GM23338 (cell line): Measurements from ENCODE around the gene COL8A2. TPM values are rescaled to one million over a fixed set of nuclear protein-coding genes. Genes with fewer than 3 reads are reported as not detected.

Source experiments
- ATAC-seq: fragments of 200-7000 bp; cut with Tn5 transposase; 3 replicates; pipeline ENCODE4 v1.9.1; 2020
- DNase-seq: peaks from one replicate; pipeline ENCODE4 v3.0.0-alpha.2; 2015; ENCODE audit warnings: low spot score
- H2AFZ ChIP-seq: fragments of 200-600 bp; sonication (generic); 2 replicates; pipeline ENCODE4 v1.8.0; 2016; ENCODE audit warnings: antibody characterized with exemption, mild to moderate bottlenecking, moderate library complexity
- H3F3A ChIP-seq: fragments of 200-600 bp; sonication (generic); replicated peaks from 2 replicates; pipeline ENCODE4 v1.8.0; 2017; ENCODE audit warnings: antibody characterized with exemption, mixed run types, low read depth
- H3K27ac ChIP-seq: fragments of 200-600 bp; sonication (generic); 2 replicates; pipeline ENCODE4 v1.6.1; 2016; ENCODE audit warnings: low read depth
- H3K27me3 ChIP-seq: fragments of 200-600 bp; sonication (generic); 2 replicates; pipeline ENCODE4 v1.8.0; 2016; ENCODE audit warnings: mild to moderate bottlenecking, mixed run types, moderate library complexity; ENCODE audit not compliant: insufficient read depth
- H3K36me3 ChIP-seq: fragments of 200-600 bp; sonication (generic); 2 replicates; pipeline ENCODE4 v1.8.0; 2016; ENCODE audit warnings: mild to moderate bottlenecking; ENCODE audit not compliant: insufficient read depth
- H3K4me1 ChIP-seq: fragments of 200-600 bp; sonication (generic); 2 replicates; pipeline ENCODE4 v1.8.0; 2016; ENCODE audit warnings: mild to moderate bottlenecking, moderate library complexity; ENCODE audit not compliant: insufficient read depth
- H3K4me2 ChIP-seq: fragments of 200-600 bp; sonication (generic); 2 replicates; pipeline ENCODE4 v1.7.1; 2017; ENCODE audit warnings: mixed run types
- H3K4me3 ChIP-seq: fragments of 200-600 bp; sonication (generic); 2 replicates; pipeline ENCODE4 v1.6.1; 2016; ENCODE audit warnings: mixed run types
- H3K79me2 ChIP-seq: fragments of 200-600 bp; sonication (generic); replicated peaks from 2 replicates; pipeline ENCODE4 v1.8.0; 2017; ENCODE audit warnings: mild to moderate bottlenecking; ENCODE audit not compliant: insufficient read depth
- H3K9me2 ChIP-seq: fragments of 200-600 bp; sonication (generic); 2 replicates; pipeline ENCODE4 v1.8.0; 2017; ENCODE audit not compliant: insufficient read depth
- H4K20me1 ChIP-seq: fragments of 200-600 bp; sonication (generic); replicated peaks from 2 replicates; pipeline ENCODE4 v1.8.0; 2017; ENCODE audit warnings: mild to moderate bottlenecking; ENCODE audit not compliant: insufficient read depth
- H3K27ac Mint-ChIP-seq: 2 replicates; pipeline ENCODE4 v1.8.0; 2020; ENCODE audit warnings: inconsistent platforms, mild to moderate bottlenecking, moderate library complexity, mixed read lengths
- H3K27me3 Mint-ChIP-seq: 3 replicates; pipeline ENCODE4 v1.8.0; 2022; ENCODE audit warnings: low read depth, mild to moderate bottlenecking, moderate library complexity, mixed read lengths, inconsistent platforms; ENCODE audit not compliant: insufficient read depth, poor library complexity
- H3K36me3 Mint-ChIP-seq: 3 replicates; pipeline ENCODE4 v1.8.0; 2021; ENCODE audit warnings: low read depth, mild to moderate bottlenecking, inconsistent platforms, moderate library complexity, mixed read lengths
- H3K4me1 Mint-ChIP-seq: 3 replicates; pipeline ENCODE4 v1.8.0; 2020; ENCODE audit warnings: mild to moderate bottlenecking, inconsistent platforms, mixed read lengths
- H3K4me3 Mint-ChIP-seq: 3 replicates; pipeline ENCODE4 v1.8.0; 2021; ENCODE audit warnings: moderate library complexity, mild to moderate bottlenecking, inconsistent platforms, mixed read lengths
- H3K9me3 Mint-ChIP-seq: 3 replicates; pipeline ENCODE4 v1.8.0; 2020; ENCODE audit warnings: moderate library complexity, mild to moderate bottlenecking, inconsistent platforms, mixed read lengths
- CREB1 ChIP-seq: fragments of 250-450 bp; sonication (Bioruptor Pico); IDR thresholded peaks from 2 replicates; pipeline ENCODE4 v1.5.0; 2020; ENCODE audit warnings: low read depth, mild to moderate bottlenecking, moderate library complexity
- EZH2 ChIP-seq: fragments of 200-600 bp; sonication (generic); IDR thresholded peaks from one replicate; pipeline ENCODE4 v1.8.0; 2017; ENCODE audit warnings: antibody characterized with exemption, mild to moderate bottlenecking, low read depth; ENCODE audit not compliant: unreplicated experiment
- JUNB ChIP-seq: IDR thresholded peaks from one replicate; pipeline ENCODE4 v1.6.1; 2016; ENCODE audit warnings: antibody characterized with exemption; ENCODE audit not compliant: unreplicated experiment
- NANOG ChIP-seq: IDR thresholded peaks from 2 replicates; pipeline ENCODE4 v1.6.1; 2016; ENCODE audit warnings: antibody characterized with exemption, borderline replicate concordance
- POLR2AphosphoS5 ChIP-seq: IDR thresholded peaks from 2 replicates; pipeline ENCODE4 v1.6.1; 2016; ENCODE audit warnings: antibody characterized with exemption, low read depth
- STAT1 ChIP-seq: IDR thresholded peaks from one replicate; pipeline ENCODE4 v1.6.1; 2016; ENCODE audit warnings: antibody characterized with exemption; ENCODE audit not compliant: unreplicated experiment
- ZNF114 ChIP-seq: fragments of 250-450 bp; sonication (Bioruptor Pico); IDR thresholded peaks from 2 replicates; pipeline ENCODE4 v1.5.0; 2020; ENCODE audit warnings: mild to moderate bottlenecking, moderate library complexity
- ZNF331 ChIP-seq: fragments of 250-450 bp; sonication (Bioruptor Pico); IDR thresholded peaks from 2 replicates; pipeline ENCODE4 v1.5.0; 2020; ENCODE audit warnings: low read depth, mild to moderate bottlenecking, moderate library complexity
- polyA plus RNA-seq: library from polyadenylated mRNA; unstranded; fragments of >200 nt; fragmentation: Nextera tagmentation; extraction: Ambion mirVana; gene quantifications from 2 replicates; pipeline ENCODE4 v1.2.1, GENCODE V29; 2016
- total RNA-seq: library from RNA; depleted of rRNA; stranded (reverse); fragments of >200 nt; shearing (Covaris generic); gene quantifications from 2 replicates; pipeline ENCODE4 v1.2.3, GENCODE V29; 2014
- TF ChIP-seq, protein P1 (sequence below): IDR thresholded peaks from one replicate; pipeline ENCODE4 v1.6.1; 2018; ENCODE audit warnings: antibody characterized with exemption; ENCODE audit not compliant: unreplicated experiment
- TF ChIP-seq, protein P2 (sequence below): IDR thresholded peaks from 2 replicates; pipeline ENCODE4 v1.6.1; 2016; ENCODE audit warnings: antibody characterized with exemption
- TF ChIP-seq, protein P3 (sequence below): fragments of 250-450 bp; sonication (Bioruptor Pico); IDR thresholded peaks from 2 replicates; pipeline ENCODE4 v1.5.0; 2020; ENCODE audit warnings: mild to moderate bottlenecking, moderate library complexity
- TF ChIP-seq, protein P4 (sequence below), 2 experiments: fragments of 200-600 bp in 1 of 2; sonication (generic) in 1 of 2; conservative IDR thresholded peaks; 2 replicates each; pipeline versions ENCODE4 v1.5.1 to v1.6.1; 2016 to 2017; ENCODE audit warnings: antibody characterized with exemption in 2 of 2, low read depth in 2 of 2, mild to moderate bottlenecking in 2 of 2, moderate library complexity in 1 of 2

COL8A2 gene
- total and polyA plus RNA-seq, 2 experiments from 2014 or later: 0.95 to 4.9 TPM

DNA sequence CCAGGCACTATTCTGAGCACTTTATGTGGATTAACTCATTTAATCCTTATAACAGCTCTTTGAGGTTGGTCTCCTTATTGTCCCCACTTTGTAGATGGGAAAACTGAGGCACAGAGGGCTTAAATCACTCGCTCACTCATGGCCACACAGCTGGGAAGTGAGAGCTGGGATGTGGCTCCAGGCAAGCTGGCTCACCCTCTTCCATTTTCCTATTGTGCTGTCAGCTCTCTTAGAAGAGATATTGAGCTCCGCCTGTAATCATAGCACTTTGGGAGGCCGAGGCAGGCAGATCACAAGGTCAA lies 3.8 kb upstream of the COL8A2 start (continued):
- TF ChIP-seq JUNB (no peak), NANOG (no peak), STAT1 (no peak), ZNF331 (CRISPR knock-in tag) (no peak)

DNA sequence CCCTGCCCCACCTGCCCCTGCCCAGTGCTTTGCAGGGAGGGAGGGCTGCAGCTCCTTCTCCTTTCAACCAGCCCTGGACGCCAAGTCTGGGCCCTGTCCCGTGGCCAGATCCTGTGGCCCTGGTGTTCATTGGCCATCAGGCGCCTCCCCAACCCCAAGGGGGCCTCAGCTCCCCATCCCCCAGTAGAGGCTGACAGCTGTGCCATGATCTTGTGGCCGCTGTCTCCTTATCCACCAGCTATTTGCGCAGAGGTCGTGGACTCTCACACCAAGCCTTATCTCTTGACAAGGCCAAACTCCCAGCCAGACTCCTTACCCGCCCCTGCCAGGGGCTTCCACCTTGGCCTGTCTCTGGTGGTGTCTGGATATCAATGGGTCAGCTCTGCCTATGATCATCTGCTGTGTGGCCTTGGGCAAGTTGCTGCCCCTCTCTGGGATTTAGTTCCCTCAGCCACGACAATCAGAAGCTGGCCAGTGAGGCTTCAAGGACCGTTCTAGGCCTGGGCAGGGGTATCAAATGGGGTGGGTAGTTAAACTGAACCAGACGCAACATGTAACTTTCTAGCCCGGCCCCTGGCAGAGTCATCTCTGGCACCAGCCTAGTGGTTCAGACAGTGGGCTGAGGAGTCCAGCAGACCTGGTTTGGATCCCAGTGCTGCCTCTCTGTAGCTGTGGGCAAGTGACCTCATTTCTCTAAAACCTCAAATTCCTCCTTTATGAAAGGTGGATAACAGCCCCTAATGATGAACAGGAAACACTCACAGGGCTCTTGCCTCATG lies 3.3 kb upstream of the COL8A2 start:
- peaks cover 41% of the 10 kb centered on the region for H3K27me3 Mint-ChIP-seq
- no peak for TF ChIP-seq ZNF331 (CRISPR knock-in tag)
- TF ChIP-seq, protein P1, sequence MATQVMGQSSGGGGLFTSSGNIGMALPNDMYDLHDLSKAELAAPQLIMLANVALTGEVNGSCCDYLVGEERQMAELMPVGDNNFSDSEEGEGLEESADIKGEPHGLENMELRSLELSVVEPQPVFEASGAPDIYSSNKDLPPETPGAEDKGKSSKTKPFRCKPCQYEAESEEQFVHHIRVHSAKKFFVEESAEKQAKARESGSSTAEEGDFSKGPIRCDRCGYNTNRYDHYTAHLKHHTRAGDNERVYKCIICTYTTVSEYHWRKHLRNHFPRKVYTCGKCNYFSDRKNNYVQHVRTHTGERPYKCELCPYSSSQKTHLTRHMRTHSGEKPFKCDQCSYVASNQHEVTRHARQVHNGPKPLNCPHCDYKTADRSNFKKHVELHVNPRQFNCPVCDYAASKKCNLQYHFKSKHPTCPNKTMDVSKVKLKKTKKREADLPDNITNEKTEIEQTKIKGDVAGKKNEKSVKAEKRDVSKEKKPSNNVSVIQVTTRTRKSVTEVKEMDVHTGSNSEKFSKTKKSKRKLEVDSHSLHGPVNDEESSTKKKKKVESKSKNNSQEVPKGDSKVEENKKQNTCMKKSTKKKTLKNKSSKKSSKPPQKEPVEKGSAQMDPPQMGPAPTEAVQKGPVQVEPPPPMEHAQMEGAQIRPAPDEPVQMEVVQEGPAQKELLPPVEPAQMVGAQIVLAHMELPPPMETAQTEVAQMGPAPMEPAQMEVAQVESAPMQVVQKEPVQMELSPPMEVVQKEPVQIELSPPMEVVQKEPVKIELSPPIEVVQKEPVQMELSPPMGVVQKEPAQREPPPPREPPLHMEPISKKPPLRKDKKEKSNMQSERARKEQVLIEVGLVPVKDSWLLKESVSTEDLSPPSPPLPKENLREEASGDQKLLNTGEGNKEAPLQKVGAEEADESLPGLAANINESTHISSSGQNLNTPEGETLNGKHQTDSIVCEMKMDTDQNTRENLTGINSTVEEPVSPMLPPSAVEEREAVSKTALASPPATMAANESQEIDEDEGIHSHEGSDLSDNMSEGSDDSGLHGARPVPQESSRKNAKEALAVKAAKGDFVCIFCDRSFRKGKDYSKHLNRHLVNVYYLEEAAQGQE: no peak
- no peak for TF ChIP-seq POLR2AphosphoS5
- TF ChIP-seq STAT1: no peak
- TF ChIP-seq, protein P2, sequence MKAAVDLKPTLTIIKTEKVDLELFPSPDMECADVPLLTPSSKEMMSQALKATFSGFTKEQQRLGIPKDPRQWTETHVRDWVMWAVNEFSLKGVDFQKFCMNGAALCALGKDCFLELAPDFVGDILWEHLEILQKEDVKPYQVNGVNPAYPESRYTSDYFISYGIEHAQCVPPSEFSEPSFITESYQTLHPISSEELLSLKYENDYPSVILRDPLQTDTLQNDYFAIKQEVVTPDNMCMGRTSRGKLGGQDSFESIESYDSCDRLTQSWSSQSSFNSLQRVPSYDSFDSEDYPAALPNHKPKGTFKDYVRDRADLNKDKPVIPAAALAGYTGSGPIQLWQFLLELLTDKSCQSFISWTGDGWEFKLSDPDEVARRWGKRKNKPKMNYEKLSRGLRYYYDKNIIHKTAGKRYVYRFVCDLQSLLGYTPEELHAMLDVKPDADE: no peak
- TF ChIP-seq, protein P3, sequence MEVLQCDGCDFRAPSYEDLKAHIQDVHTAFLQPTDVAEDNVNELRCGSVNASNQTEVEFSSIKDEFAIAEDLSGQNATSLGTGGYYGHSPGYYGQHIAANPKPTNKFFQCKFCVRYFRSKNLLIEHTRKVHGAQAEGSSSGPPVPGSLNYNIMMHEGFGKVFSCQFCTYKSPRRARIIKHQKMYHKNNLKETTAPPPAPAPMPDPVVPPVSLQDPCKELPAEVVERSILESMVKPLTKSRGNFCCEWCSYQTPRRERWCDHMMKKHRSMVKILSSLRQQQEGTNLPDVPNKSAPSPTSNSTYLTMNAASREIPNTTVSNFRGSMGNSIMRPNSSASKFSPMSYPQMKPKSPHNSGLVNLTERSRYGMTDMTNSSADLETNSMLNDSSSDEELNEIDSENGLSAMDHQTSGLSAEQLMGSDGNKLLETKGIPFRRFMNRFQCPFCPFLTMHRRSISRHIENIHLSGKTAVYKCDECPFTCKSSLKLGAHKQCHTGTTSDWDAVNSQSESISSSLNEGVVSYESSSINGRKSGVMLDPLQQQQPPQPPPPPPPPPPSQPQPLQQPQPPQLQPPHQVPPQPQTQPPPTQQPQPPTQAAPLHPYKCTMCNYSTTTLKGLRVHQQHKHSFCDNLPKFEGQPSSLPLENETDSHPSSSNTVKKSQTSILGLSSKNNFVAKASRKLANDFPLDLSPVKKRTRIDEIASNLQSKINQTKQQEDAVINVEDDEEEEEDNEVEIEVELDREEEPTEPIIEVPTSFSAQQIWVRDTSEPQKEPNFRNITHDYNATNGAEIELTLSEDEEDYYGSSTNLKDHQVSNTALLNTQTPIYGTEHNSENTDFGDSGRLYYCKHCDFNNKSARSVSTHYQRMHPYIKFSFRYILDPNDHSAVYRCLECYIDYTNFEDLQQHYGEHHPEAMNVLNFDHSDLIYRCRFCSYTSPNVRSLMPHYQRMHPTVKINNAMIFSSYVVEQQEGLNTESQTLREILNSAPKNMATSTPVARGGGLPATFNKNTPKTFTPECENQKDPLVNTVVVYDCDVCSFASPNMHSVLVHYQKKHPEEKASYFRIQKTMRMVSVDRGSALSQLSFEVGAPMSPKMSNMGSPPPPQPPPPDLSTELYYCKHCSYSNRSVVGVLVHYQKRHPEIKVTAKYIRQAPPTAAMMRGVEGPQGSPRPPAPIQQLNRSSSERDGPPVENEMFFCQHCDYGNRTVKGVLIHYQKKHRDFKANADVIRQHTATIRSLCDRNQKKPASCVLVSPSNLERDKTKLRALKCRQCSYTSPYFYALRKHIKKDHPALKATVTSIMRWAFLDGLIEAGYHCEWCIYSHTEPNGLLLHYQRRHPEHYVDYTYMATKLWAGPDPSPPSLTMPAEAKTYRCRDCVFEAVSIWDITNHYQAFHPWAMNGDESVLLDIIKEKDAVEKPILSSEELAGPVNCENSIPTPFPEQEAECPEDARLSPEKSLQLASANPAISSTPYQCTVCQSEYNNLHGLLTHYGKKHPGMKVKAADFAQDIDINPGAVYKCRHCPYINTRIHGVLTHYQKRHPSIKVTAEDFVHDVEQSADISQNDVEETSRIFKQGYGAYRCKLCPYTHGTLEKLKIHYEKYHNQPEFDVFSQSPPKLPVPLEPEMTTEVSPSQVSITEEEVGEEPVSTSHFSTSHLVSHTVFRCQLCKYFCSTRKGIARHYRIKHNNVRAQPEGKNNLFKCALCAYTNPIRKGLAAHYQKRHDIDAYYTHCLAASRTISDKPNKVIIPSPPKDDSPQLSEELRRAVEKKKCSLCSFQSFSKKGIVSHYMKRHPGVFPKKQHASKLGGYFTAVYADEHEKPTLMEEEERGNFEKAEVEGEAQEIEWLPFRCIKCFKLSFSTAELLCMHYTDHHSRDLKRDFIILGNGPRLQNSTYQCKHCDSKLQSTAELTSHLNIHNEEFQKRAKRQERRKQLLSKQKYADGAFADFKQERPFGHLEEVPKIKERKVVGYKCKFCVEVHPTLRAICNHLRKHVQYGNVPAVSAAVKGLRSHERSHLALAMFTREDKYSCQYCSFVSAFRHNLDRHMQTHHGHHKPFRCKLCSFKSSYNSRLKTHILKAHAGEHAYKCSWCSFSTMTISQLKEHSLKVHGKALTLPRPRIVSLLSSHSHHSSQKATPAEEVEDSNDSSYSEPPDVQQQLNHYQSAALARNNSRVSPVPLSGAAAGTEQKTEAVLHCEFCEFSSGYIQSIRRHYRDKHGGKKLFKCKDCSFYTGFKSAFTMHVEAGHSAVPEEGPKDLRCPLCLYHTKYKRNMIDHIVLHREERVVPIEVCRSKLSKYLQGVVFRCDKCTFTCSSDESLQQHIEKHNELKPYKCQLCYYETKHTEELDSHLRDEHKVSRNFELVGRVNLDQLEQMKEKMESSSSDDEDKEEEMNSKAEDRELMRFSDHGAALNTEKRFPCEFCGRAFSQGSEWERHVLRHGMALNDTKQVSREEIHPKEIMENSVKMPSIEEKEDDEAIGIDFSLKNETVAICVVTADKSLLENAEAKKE (CRISPR knock-in tag): no peak
- no peak for TF ChIP-seq EZH2
- TF ChIP-seq CREB1 (CRISPR knock-in tag): no peak
- TF ChIP-seq NANOG: no peak
- TF ChIP-seq, protein P4, sequence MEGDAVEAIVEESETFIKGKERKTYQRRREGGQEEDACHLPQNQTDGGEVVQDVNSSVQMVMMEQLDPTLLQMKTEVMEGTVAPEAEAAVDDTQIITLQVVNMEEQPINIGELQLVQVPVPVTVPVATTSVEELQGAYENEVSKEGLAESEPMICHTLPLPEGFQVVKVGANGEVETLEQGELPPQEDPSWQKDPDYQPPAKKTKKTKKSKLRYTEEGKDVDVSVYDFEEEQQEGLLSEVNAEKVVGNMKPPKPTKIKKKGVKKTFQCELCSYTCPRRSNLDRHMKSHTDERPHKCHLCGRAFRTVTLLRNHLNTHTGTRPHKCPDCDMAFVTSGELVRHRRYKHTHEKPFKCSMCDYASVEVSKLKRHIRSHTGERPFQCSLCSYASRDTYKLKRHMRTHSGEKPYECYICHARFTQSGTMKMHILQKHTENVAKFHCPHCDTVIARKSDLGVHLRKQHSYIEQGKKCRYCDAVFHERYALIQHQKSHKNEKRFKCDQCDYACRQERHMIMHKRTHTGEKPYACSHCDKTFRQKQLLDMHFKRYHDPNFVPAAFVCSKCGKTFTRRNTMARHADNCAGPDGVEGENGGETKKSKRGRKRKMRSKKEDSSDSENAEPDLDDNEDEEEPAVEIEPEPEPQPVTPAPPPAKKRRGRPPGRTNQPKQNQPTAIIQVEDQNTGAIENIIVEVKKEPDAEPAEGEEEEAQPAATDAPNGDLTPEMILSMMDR (conservative IDR thresholded peaks at IDR 0.05; ENCODE audit: low read depth in 2 of 2): no peak
- TF ChIP-seq ZNF114: no peak
- TF ChIP-seq JUNB: no peak

More for the DNA sequence above, 3.3 kb upstream of the COL8A2 start:
- Histone ChIP-seq H2AFZ (no peak overlapping the region), H3K36me3 (no peaks in the 10 kb centered on the region), H3K79me2 (no peaks in the 10 kb centered on the region), H3K27me3 (peaks cover 29% of the 10 kb centered on the region), H3K4me1 (peaks cover 6% of the 10 kb centered on the region; the same call in 1 of the 2 replicates), H4K20me1 (no peaks in the 10 kb centered on the region), H3F3A (no peaks in the 10 kb centered on the region), H3K4me3 (no peak overlapping the region), H3K27ac (no peak overlapping the region), H3K9me2 (no peaks in the 10 kb centered on the region), H3K4me2 (no peak overlapping the region)
- ATAC-seq (no peak), DNase-seq (no peak)
- Mint-ChIP-seq H3K36me3 (no peaks in the 10 kb centered on the region), H3K27ac (no peak overlapping the region), H3K9me3 (no peaks in the 10 kb centered on the region), H3K4me3 (no peak overlapping the region), H3K4me1 (peaks cover 10% of the 10 kb centered on the region)
